HCT116 (cell line): Measurements from ENCODE around the gene CUX1.

Source experiments
- EZH2 ChIP-seq: fragments of 200-600 bp; sonication (generic); IDR thresholded peaks from 2 replicates; pipeline ENCODE4 v1.6.1; 2017; ENCODE audit warnings: antibody characterized with exemption, mixed run types
- POLR2A ChIP-seq: IDR thresholded peaks from 2 replicates; pipeline ENCODE4 v1.7.0; 2011; ENCODE audit warnings: borderline replicate concordance; ENCODE audit not compliant: insufficient read depth, insufficient read length; ENCODE audit errors: extremely low read depth
- POLR2AphosphoS5 ChIP-seq: IDR thresholded peaks from 2 replicates; pipeline ENCODE4 v1.6.1; 2011; ENCODE audit warnings: mild to moderate bottlenecking, low read depth, low read length, moderate library complexity
- RAD21 ChIP-seq: IDR thresholded peaks from 2 replicates; pipeline ENCODE4 v1.6.1; 2012; ENCODE audit warnings: low read depth, mild to moderate bottlenecking
- SIN3A ChIP-seq: IDR thresholded peaks from 2 replicates; pipeline ENCODE4 v1.6.1; 2012; ENCODE audit warnings: low read depth
- SP1 ChIP-seq: IDR thresholded peaks from 2 replicates; pipeline ENCODE4 v1.6.1; 2012; ENCODE audit warnings: low read depth
- ZBTB33 ChIP-seq: IDR thresholded peaks from 2 replicates; pipeline ENCODE4 v1.6.1; 2011; ENCODE audit warnings: mild to moderate bottlenecking, low read length, moderate library complexity; ENCODE audit not compliant: insufficient replicate concordance; ENCODE audit errors: extremely low read depth
- ZFX ChIP-seq: fragments of 450-650 bp; IDR thresholded peaks from 2 replicates; pipeline ENCODE4 v1.6.1; 2017
- ZNF274 ChIP-seq: fragments of 200-500 bp; sonication (Bioruptor generic); IDR thresholded peaks from 2 replicates; pipeline ENCODE4 v1.6.1; 2014; ENCODE audit warnings: mild to moderate bottlenecking, low read depth, low read length, inconsistent platforms
- TF ChIP-seq, protein P1 (sequence below), 3 experiments: fragments of 200-600 bp in 1 of 3; sonication (generic) in 1 of 3; IDR thresholded peaks in 2 of 3; conservative IDR thresholded peaks in 1 of 3; 2 replicates each; pipeline ENCODE4 v1.5.1; 2012 to 2017; ENCODE audit warnings: low read depth in 2 of 3, low read length in 2 of 3, antibody characterized with exemption in 1 of 3, borderline replicate concordance in 1 of 3, control low read depth in 1 of 3, mild to moderate bottlenecking in 1 of 3, mixed read lengths in 1 of 3, mixed run types in 1 of 3, moderate library complexity in 1 of 3; ENCODE audit not compliant: insufficient read depth in 1 of 3

- TF ChIP-seq, protein P1, sequence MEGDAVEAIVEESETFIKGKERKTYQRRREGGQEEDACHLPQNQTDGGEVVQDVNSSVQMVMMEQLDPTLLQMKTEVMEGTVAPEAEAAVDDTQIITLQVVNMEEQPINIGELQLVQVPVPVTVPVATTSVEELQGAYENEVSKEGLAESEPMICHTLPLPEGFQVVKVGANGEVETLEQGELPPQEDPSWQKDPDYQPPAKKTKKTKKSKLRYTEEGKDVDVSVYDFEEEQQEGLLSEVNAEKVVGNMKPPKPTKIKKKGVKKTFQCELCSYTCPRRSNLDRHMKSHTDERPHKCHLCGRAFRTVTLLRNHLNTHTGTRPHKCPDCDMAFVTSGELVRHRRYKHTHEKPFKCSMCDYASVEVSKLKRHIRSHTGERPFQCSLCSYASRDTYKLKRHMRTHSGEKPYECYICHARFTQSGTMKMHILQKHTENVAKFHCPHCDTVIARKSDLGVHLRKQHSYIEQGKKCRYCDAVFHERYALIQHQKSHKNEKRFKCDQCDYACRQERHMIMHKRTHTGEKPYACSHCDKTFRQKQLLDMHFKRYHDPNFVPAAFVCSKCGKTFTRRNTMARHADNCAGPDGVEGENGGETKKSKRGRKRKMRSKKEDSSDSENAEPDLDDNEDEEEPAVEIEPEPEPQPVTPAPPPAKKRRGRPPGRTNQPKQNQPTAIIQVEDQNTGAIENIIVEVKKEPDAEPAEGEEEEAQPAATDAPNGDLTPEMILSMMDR (IDR thresholded peaks at IDR 0.05 in 2 of 3, conservative IDR thresholded peaks at IDR 0.05 in 1 of 3; ENCODE audit: borderline replicate concordance in 1 of 3, insufficient read depth in 1 of 3, low read depth in 2 of 3, low read length in 2 of 3) = no peak
- TF ChIP-seq EZH2 (no peak), POLR2A (no peak), RAD21 (no peak), ZFX (no peak), ZNF274 (no peak), POLR2AphosphoS5 (no peak), SP1 (no peak), ZBTB33 (no peak), SIN3A (no peak)
These were observed 480.2 kb downstream of the CUX1 start for GRCh38 chr7:102297487-102298218.
